ENCODE measurements around the gene EHMT2. TPM values are rescaled to one million over a fixed set of nuclear protein-coding genes. Genes with fewer than 3 reads are reported as not detected.
A peak's percentile ranks its signal among the peaks of the same experiment; 100 is the strongest.

Gene EHMT2
- total and polyA plus RNA-seq, 2 of the 13 experiments (the other 11 are each of a cell fraction or from before 2014, with no cell fraction given): 55.2 to 69.2 TPM

DNA sequence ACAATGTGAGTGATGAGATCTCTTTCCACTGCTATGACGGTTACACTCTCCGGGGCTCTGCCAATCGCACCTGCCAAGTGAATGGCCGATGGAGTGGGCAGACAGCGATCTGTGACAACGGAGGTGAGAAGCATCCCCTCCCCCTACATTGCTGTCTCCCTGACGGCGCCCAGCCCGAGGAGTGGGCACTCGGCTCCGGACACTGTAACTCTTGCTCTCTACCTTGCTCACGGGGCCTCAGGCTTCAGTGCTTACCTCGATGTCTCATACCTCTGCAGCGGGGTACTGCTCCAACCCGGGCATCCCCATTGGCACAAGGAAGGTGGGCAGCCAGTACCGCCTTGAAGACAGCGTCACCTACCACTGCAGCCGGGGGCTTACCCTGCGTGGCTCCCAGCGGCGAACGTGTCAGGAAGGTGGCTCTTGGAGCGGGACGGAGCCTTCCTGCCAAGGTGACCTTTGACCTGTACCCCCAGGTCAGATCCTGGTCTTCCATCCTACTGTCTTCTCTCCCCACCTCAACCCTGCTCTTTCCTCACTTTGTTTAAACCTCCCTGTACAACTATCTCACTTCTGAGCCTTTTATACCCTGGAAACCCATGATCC lies 49.7 kb upstream of the EHMT2 start (continued):
- TF ChIP-seq, protein P1, sequence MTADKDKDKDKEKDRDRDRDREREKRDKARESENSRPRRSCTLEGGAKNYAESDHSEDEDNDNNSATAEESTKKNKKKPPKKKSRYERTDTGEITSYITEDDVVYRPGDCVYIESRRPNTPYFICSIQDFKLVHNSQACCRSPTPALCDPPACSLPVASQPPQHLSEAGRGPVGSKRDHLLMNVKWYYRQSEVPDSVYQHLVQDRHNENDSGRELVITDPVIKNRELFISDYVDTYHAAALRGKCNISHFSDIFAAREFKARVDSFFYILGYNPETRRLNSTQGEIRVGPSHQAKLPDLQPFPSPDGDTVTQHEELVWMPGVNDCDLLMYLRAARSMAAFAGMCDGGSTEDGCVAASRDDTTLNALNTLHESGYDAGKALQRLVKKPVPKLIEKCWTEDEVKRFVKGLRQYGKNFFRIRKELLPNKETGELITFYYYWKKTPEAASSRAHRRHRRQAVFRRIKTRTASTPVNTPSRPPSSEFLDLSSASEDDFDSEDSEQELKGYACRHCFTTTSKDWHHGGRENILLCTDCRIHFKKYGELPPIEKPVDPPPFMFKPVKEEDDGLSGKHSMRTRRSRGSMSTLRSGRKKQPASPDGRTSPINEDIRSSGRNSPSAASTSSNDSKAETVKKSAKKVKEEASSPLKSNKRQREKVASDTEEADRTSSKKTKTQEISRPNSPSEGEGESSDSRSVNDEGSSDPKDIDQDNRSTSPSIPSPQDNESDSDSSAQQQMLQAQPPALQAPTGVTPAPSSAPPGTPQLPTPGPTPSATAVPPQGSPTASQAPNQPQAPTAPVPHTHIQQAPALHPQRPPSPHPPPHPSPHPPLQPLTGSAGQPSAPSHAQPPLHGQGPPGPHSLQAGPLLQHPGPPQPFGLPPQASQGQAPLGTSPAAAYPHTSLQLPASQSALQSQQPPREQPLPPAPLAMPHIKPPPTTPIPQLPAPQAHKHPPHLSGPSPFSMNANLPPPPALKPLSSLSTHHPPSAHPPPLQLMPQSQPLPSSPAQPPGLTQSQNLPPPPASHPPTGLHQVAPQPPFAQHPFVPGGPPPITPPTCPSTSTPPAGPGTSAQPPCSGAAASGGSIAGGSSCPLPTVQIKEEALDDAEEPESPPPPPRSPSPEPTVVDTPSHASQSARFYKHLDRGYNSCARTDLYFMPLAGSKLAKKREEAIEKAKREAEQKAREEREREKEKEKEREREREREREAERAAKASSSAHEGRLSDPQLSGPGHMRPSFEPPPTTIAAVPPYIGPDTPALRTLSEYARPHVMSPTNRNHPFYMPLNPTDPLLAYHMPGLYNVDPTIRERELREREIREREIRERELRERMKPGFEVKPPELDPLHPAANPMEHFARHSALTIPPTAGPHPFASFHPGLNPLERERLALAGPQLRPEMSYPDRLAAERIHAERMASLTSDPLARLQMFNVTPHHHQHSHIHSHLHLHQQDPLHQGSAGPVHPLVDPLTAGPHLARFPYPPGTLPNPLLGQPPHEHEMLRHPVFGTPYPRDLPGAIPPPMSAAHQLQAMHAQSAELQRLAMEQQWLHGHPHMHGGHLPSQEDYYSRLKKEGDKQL (CRISPR knock-in tag; IDR thresholded peaks at IDR 0.05; ENCODE audit: low read depth): no peak
- TF ChIP-seq ZNF780A (CRISPR knock-in tag; IDR thresholded peaks at IDR 0.05): 0 out of 2 replicates have a peak, but pooled peaks have one; percentile 55
- TF ChIP-seq, protein P2, sequence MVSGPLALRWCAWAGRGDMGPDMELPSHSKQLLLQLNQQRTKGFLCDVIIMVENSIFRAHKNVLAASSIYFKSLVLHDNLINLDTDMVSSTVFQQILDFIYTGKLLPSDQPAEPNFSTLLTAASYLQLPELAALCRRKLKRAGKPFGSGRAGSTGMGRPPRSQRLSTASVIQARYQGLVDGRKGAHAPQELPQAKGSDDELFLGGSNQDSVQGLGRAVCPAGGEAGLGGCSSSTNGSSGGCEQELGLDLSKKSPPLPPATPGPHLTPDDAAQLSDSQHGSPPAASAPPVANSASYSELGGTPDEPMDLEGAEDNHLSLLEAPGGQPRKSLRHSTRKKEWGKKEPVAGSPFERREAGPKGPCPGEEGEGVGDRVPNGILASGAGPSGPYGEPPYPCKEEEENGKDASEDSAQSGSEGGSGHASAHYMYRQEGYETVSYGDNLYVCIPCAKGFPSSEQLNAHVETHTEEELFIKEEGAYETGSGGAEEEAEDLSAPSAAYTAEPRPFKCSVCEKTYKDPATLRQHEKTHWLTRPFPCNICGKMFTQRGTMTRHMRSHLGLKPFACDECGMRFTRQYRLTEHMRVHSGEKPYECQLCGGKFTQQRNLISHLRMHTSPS (CRISPR knock-in tag; IDR thresholded peaks at IDR 0.05; ENCODE audit: low read depth): 0 out of 2 replicates have a peak, but pooled peaks have one; percentile 20
- TF ChIP-seq, protein P3, sequence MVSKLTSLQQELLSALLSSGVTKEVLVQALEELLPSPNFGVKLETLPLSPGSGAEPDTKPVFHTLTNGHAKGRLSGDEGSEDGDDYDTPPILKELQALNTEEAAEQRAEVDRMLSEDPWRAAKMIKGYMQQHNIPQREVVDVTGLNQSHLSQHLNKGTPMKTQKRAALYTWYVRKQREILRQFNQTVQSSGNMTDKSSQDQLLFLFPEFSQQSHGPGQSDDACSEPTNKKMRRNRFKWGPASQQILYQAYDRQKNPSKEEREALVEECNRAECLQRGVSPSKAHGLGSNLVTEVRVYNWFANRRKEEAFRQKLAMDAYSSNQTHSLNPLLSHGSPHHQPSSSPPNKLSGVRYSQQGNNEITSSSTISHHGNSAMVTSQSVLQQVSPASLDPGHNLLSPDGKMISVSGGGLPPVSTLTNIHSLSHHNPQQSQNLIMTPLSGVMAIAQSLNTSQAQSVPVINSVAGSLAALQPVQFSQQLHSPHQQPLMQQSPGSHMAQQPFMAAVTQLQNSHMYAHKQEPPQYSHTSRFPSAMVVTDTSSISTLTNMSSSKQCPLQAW (CRISPR knock-in tag; IDR thresholded peaks at IDR 0.05): peak; percentile 29; the same call in 1 of the 2 replicates

Measured in HepG2 (cell line).